Endodermal cell (in vitro differentiated cells): ENCODE results near the gene DAGLA. TPM values are rescaled to one million over a fixed set of nuclear protein-coding genes. Genes with fewer than 3 reads are reported as not detected.

ENCODE experiments used
- DNase-seq: peaks from one replicate; pipeline ENCODE4 v3.0.0-alpha.2; 2017
- H3K27ac ChIP-seq: 2 replicates; pipeline ENCODE4 v1.5.1; 2013; ENCODE audit warnings: mild to moderate bottlenecking, low read depth, low read length, moderate library complexity
- H3K27me3 ChIP-seq: 2 replicates; pipeline ENCODE4 v1.6.1; 2013; ENCODE audit warnings: mild to moderate bottlenecking, low read length, moderate library complexity; ENCODE audit not compliant: insufficient read depth, control insufficient read depth, poor library complexity, severe bottlenecking
- H3K36me3 ChIP-seq: 2 replicates; pipeline ENCODE4 v1.7.0; 2013; ENCODE audit warnings: mild to moderate bottlenecking, low read length, moderate library complexity; ENCODE audit not compliant: control insufficient read depth, insufficient read depth
- H3K4me1 ChIP-seq: one replicate; pipeline ENCODE4 v1.7.0; 2013; ENCODE audit warnings: low read length; ENCODE audit not compliant: control insufficient read depth, insufficient read depth
- H3K4me3 ChIP-seq: 2 replicates; pipeline ENCODE4 v1.5.1; 2013; ENCODE audit warnings: mild to moderate bottlenecking, low read length, moderate library complexity
- H3K9ac ChIP-seq: 2 replicates; pipeline ENCODE4 v1.6.1; 2013; ENCODE audit warnings: mild to moderate bottlenecking, low read length, moderate library complexity; ENCODE audit not compliant: poor library complexity, severe bottlenecking; ENCODE audit errors: extremely low read depth
- H3K9me3 ChIP-seq: 2 replicates; pipeline ENCODE4 v1.6.1; 2013; ENCODE audit warnings: mild to moderate bottlenecking, low read length, moderate library complexity; ENCODE audit not compliant: control insufficient read depth
- H3K27ac Mint-ChIP-seq: 2 replicates; pipeline ENCODE4 v1.8.0; 2020; ENCODE audit warnings: mixed read lengths
- H3K27me3 Mint-ChIP-seq: 2 replicates; pipeline ENCODE4 v1.8.0; 2021; ENCODE audit warnings: mild to moderate bottlenecking, mixed read lengths; ENCODE audit not compliant: insufficient read depth
- H3K36me3 Mint-ChIP-seq: 2 replicates; pipeline ENCODE4 v1.8.0; 2020; ENCODE audit warnings: low read depth, mixed read lengths
- H3K4me1 Mint-ChIP-seq: 2 replicates; pipeline ENCODE4 v1.8.0; 2020; ENCODE audit warnings: mixed read lengths
- H3K4me3 Mint-ChIP-seq: 2 replicates; pipeline ENCODE4 v1.8.0; 2020; ENCODE audit warnings: mild to moderate bottlenecking, moderate library complexity, mixed read lengths
- H3K9me3 Mint-ChIP-seq: 2 replicates; pipeline ENCODE4 v1.8.0; 2020; ENCODE audit warnings: mild to moderate bottlenecking, mixed read lengths
- WGBS, 2 experiments: methylation state at CpG; one replicate each; pipeline versions ENCODE4 v1.1.5 to v1.1.7; 2013; ENCODE audit warnings: missing lambda C conversion rate in 2 of 2, mixed read lengths in 1 of 2; ENCODE audit not compliant: insufficient coverage in 1 of 2, insufficient read length in 1 of 2; 5-methylcytosine and 5-hydroxymethylcytosine counted together
- total RNA-seq, 2 donors: library from RNA; stranded (reverse); fragmentation: NEBNext Ultra II Directional in 1 of 2; extraction: Animal tissue kit (Norgen Biotek cat#: 25700) in 1 of 2; gene quantifications; 2 replicates in 1 of 2; 3 replicates in 1 of 2; pipeline ENCODE4 v1.2.1, GENCODE V29; 2021
- TF ChIP-seq, protein P1 (sequence below): fragments of 200-600 bp; sonication (generic); conservative IDR thresholded peaks from 2 replicates; pipeline ENCODE4 v1.5.0; 2021; ENCODE audit warnings: antibody characterized with exemption, mild to moderate bottlenecking

The DAGLA gene
- total RNA-seq, 2 donors from 2014 or later: 5.6 to 8.7 TPM

DNA sequence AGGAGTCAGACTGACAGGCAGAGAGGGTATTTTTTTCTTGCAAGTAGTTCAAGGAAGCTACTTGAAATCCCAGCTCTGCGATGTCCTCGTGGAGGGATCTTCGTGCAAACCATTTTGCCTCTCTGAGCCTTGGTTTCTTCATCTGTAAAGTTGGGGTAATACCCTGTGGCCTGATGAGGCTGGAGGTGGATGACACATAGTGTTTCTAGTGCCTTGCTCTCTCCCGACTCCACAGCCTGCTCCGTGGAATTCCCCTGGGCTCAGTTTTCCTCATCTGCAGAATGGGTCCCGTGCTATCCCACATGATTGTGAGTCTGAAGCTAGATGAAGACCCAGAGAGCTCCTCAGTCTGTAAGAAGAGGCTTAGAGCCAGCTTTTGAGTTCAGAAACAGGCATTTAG is 32.7 kb downstream of the DAGLA start:
- Mint-ChIP-seq H3K4me3 (no peak overlapping the region), H3K9me3 (no peaks in the 10 kb centered on the region), H3K36me3 (no peaks in the 10 kb centered on the region), H3K4me1 (peaks cover 15% of the 10 kb centered on the region), H3K27me3 (no peaks in the 10 kb centered on the region), H3K27ac (no peak overlapping the region)
- Histone ChIP-seq H3K9ac (no peak overlapping the region), H3K27ac (no peak overlapping the region), H3K9me3 (no peaks in the 10 kb centered on the region), H3K4me3 (no peak overlapping the region), H3K27me3 (no peaks in the 10 kb centered on the region), H3K36me3 (no peaks in the 10 kb centered on the region), H3K4me1 (peaks cover 9% of the 10 kb centered on the region)
- no peak for DNase-seq
- WGBS, 2 experiments: 94 to 95% methylated on average over 6 of the region's 6 CpGs
- TF ChIP-seq, protein P1, sequence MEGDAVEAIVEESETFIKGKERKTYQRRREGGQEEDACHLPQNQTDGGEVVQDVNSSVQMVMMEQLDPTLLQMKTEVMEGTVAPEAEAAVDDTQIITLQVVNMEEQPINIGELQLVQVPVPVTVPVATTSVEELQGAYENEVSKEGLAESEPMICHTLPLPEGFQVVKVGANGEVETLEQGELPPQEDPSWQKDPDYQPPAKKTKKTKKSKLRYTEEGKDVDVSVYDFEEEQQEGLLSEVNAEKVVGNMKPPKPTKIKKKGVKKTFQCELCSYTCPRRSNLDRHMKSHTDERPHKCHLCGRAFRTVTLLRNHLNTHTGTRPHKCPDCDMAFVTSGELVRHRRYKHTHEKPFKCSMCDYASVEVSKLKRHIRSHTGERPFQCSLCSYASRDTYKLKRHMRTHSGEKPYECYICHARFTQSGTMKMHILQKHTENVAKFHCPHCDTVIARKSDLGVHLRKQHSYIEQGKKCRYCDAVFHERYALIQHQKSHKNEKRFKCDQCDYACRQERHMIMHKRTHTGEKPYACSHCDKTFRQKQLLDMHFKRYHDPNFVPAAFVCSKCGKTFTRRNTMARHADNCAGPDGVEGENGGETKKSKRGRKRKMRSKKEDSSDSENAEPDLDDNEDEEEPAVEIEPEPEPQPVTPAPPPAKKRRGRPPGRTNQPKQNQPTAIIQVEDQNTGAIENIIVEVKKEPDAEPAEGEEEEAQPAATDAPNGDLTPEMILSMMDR: no peak

DNA sequence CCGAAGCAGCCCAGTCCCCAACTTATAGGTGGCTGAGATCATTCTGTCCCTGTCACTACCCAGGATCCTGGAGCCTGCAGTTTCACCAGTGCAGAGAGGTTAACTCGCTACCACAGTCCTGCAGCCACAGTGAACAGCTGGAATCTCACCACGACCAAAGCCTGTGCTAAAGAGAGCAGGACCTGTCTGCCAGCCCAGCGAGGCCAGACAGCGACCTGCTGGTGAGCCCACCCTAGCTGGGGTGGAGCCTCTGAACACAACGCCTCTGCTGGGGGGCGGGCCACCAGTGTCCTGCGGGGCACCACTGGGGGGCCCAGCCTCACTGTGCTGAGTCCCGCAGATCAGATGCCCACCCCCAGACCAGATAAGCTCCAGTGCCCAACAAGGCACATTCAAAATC is 33.3 kb downstream of the DAGLA start:
- H3K4me1 ChIP-seq: peaks cover 13% of the 10 kb centered on the region
- no peaks in the 10 kb centered on the region for H3K27me3 ChIP-seq
- TF ChIP-seq, protein P1: no peak
- DNase-seq: no peak
- no peak overlapping the region for H3K27ac ChIP-seq
- Mint-ChIP-seq H3K36me3 (no peaks in the 10 kb centered on the region), H3K9me3 (no peaks in the 10 kb centered on the region), H3K27me3 (no peaks in the 10 kb centered on the region), H3K27ac (no peak overlapping the region), H3K4me1 (peaks cover 15% of the 10 kb centered on the region), H3K4me3 (no peak overlapping the region)
- H3K9me3 ChIP-seq: no peaks in the 10 kb centered on the region
- 59 to 75% methylated on average over 8 to 9 of the region's 9 CpGs for WGBS, 2 experiments
- no peak overlapping the region for H3K4me3 ChIP-seq
- no peak overlapping the region for H3K9ac ChIP-seq
- no peaks in the 10 kb centered on the region for H3K36me3 ChIP-seq

DNA sequence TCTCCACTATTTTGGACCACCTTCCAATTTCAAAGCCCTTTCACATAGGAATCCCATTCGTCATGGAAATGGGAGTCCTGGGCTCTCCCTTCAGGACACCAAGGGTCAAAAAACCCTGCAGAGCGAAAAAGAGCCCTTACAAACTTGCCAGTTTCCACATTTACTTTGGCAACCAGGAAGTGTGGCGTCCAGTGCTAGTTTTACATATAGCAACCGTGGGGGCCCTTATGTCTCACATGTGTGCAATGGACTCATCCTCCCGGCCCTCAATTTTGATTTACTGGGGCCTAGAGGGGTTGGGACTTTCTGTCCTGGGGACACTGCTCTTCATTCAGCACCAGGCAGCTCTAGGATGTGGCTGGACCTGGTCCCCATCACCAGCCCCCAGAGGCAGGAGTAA is 33.7 kb downstream of the DAGLA start:
- Histone ChIP-seq H3K9ac (no peak overlapping the region), H3K4me3 (no peak overlapping the region), H3K4me1 (peaks cover 13% of the 10 kb centered on the region), H3K27ac (no peak overlapping the region), H3K27me3 (no peaks in the 10 kb centered on the region), H3K9me3 (no peaks in the 10 kb centered on the region), H3K36me3 (no peaks in the 10 kb centered on the region)
- Mint-ChIP-seq H3K27ac (no peak overlapping the region), H3K27me3 (no peaks in the 10 kb centered on the region), H3K9me3 (no peaks in the 10 kb centered on the region), H3K36me3 (no peaks in the 10 kb centered on the region), H3K4me3 (no peak overlapping the region), H3K4me1 (peaks cover 15% of the 10 kb centered on the region)
- TF ChIP-seq, protein P1: no peak
- DNase-seq: no peak
- WGBS, 2 experiments: 68 to 82% methylated on average over 2 to 5 of the region's 5 CpGs
